Measurements from ENCODE around the gene SNAPIN.

The SNAPIN gene
- 7.7 to 20.2 (median 19.3) reads per million in 3 experiments for total RNA-seq

- peak; percentile 87 for DNase-seq
Observed at GRCh38 chr1:153658400-153659174, at the start of gene SNAPIN. Gene SNAPIN (plus strand): TSS chr1:153658703. CDS start chr1:153658744, 41 bp downstream.

GRCh38 chr1:153608742-153609584 is 49.5 kb upstream of the SNAPIN start:
- DNase-seq, result no peak

- DNase-seq, result no peak
Observed at GRCh38 chr1:153609585-153609907, 49.0 kb upstream of the SNAPIN start.

GRCh38 chr1:153610334-153610733 is 48.2 kb upstream of the SNAPIN start:
- no peak for DNase-seq

- DNase-seq, result no peak
Observed at GRCh38 chr1:153610811-153611301, 47.6 kb upstream of the SNAPIN start.

GRCh38 chr1:153611356-153611755 is 47.1 kb upstream of the SNAPIN start:
- DNase-seq, result no peak

GRCh38 chr1:153612111-153612754 is 46.3 kb upstream of the SNAPIN start:
- DNase-seq, result no peak

GRCh38 chr1:153612755-153613331 is 45.7 kb upstream of the SNAPIN start, which contains the start of gene S100A16:
Gene S100A16 (minus strand): TSS chr1:153613137. CDS start chr1:153608151, 4,986 bp downstream.
- no peak for DNase-seq

- DNase-seq, result no peak
Observed at GRCh38 chr1:153613406-153613805, 45.1 kb upstream of the SNAPIN start.

- DNase-seq, result no peak
Observed at GRCh38 chr1:153614189-153614900, 44.2 kb upstream of the SNAPIN start.

GRCh38 chr1:153614906-153615305 is 43.6 kb upstream of the SNAPIN start:
- no peak for DNase-seq

- no peak for DNase-seq
Observed at GRCh38 chr1:153615406-153615805, 43.1 kb upstream of the SNAPIN start.

GRCh38 chr1:153616144-153616916 is 42.2 kb upstream of the SNAPIN start, which contains the start of gene S100A14:
Gene S100A14 (minus strand): TSS chr1:153616325. CDS start chr1:153615858, 467 bp downstream.
- DNase-seq, result no peak

GRCh38 chr1:153616917-153617311 is 41.6 kb upstream of the SNAPIN start:
- DNase-seq, result no peak

GRCh38 chr1:153617663-153618062 is 40.8 kb upstream of the SNAPIN start:
- no peak for DNase-seq

- DNase-seq, result no peak
Observed at GRCh38 chr1:153619171-153619570, 39.3 kb upstream of the SNAPIN start.

GRCh38 chr1:153623101-153623500 is 35.4 kb upstream of the SNAPIN start:
- DNase-seq, result no peak

- no peak for DNase-seq
Observed at GRCh38 chr1:153624965-153625611, 33.4 kb upstream of the SNAPIN start.

GRCh38 chr1:153626477-153626903 is 32.0 kb upstream of the SNAPIN start:
- DNase-seq, result no peak

- DNase-seq, result no peak
Observed at GRCh38 chr1:153626904-153627714, 31.4 kb upstream of the SNAPIN start, which contains the start of gene S100A13. Gene S100A13 (minus strand): TSS chr1:153627505. CDS start chr1:153626472, 1,033 bp downstream.

Measured in central memory CD4-positive, alpha-beta T cell (primary cell).